GM19324 (cell line): Measurements from ENCODE around the gene RHOJ.
"Not testable (repeated sequence)": the region's sequence is repeated elsewhere in the genome, so short reads cannot be mapped to it uniquely, and the experiment has no call there.

Experiments
- ATAC-seq: cut with Tn5 transposase; IDR thresholded peaks from one replicate; pipeline ENCODE4 v1.9.1; 2021; ENCODE audit warnings: mild to moderate bottlenecking, moderate library complexity; ENCODE audit not compliant: unreplicated experiment, low FRiP score

The RHOJ gene

DNA sequence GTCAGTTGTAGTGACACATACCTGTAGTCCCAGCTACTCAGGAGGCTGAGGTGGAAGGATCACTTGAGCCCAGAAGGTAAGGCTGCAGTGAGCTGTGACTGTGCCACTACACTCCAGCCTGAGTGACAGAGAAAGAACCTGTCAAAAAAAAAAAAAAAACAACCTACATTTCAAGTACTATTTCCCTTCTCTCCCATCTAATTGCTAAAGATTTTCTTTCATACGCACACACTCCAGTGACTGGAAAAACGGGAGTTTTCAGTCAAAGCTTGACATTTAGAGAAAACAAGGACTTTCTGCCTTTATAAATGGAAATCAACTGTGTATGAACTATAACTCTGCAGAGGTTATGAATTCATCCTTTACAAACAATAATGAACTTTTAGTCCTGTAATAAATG lies 88.6 kb downstream of the RHOJ start:
- ATAC-seq = no peak

DNA sequence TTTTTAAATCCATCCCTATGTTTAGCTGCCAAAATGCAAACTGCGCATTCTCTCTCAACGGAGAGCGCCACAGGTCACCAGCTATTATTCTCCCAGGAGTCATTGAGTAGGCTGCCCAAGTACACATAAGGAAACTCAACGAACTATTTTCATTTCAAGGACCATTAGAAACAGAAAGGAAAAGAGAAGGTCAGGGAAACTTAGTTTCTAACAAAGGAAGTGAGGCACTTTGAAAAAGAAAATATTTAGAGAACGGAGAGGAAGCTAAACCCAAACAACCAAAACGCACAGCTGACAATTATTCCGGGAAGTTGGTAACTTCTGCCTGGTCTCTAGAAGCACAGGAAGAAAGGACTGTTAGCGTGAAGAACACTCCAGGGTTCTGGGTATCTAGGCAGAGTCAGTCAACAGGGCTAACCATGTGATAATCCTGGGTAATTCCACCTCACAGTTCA lies 91.0 kb downstream of the RHOJ start:
- peak; percentile 52 for ATAC-seq

DNA sequence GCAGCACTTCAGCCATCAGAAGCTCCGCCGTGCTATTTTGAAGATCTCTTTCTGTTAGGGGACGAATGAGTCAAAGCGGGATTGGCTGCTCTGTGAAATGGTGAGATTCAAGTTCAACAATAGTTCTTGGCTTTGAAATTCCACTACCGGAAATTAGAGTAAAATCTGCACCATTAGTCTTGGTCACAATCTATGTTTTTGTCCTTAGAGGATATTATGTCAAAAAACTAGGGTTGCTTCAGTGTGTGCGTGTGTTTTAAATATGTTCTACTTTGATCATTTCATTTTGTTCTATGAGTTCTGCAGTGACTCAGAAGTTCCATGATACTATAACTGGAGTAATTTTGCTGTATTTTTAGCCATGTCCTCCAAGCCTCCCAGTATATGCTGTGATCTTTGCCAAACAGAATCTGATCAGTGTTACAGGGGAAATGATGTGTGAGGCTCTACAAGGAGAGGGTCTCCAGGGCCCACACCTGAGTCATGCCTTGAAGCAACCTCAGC lies 91.9 kb downstream of the RHOJ start:
- ATAC-seq = no peak

DNA sequence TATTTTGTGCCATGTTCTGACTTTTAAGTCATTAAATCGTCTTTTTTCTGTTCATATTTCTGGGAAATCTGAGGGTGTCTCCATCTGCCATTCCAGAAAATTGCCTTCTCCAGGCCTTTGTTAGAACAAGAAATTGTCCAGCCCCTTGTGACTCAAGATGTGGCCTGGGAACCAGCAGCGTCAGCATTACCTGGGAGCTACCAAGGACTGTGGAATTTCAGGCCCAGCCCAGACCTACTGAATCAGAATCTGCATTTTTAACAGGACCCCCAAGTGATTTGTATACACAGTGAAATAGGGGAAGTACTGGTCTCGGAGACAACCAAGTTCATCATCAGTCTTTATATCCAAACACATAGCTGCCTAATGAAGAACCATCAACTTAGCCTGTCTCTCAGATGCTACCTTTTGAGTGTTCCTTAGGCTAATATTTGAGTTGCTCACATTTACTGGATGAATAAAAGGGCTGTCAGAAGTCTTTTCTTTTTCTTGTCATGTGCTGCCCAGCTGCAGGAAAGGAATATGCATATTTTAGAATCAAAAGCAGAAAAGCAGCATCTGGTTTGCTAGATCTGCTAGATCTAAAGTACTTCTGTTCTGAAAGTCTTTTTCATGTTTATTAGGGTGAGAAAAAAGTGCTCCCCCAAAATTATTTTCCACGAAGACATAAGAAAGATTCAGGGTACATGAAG lies 93.3 kb downstream of the RHOJ start:
- ATAC-seq = no peak

DNA sequence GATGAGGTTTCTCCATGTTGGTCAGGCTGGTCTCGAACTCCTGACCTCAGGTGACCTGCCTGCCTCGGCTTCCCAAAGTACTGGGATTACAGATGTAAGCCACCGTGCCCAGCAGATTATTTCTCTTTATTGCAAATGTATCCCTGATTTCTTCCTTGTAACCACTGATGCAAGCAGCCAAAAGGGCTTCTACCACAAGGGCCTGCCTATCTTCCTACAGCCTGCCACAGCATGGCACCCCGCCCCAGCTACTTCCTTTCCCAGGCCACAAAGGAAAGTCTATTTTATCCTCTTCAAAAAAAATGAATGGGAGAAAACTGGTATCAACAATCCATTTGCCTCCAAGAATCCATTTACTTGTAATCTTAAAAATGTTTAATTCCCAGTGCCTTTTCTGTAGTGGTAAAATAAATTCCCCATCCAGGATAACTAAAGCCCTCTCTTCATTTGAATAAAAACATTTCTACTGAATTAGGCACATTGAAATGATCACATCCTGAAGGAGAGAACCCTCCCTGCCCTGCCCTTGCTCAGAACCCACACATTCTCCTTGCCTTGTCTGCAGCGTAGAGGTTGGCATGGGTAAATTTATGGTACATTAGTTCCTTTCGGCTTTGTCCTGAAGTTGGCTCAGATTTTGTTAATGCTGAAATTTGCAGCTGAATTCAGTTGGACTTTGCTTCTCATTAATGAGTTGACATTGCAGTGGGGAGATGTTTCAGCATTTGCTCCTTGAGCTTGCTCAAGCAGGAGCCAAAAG lies 95.3 kb downstream of the RHOJ start:
- ATAC-seq = no peak

DNA sequence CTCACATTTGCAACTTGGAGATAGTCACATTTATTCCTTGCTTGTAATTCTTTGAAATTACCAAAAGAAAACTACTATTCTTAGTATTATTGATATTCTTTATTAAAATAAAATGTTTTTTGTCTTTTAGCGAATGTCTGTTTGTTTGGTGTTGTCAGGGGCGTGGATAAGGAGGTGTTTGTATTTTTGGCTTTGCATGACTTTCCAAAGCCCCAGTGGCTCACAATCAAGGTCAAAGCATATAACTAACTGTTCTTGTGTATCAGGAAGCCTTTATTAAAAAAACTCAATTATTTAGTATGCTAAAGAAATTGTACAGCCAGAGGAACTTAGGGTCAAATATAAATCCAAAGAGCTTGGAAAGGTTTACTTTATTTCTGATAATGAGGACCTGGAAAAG lies 96.6 kb downstream of the RHOJ start:
- ATAC-seq = no peak

DNA sequence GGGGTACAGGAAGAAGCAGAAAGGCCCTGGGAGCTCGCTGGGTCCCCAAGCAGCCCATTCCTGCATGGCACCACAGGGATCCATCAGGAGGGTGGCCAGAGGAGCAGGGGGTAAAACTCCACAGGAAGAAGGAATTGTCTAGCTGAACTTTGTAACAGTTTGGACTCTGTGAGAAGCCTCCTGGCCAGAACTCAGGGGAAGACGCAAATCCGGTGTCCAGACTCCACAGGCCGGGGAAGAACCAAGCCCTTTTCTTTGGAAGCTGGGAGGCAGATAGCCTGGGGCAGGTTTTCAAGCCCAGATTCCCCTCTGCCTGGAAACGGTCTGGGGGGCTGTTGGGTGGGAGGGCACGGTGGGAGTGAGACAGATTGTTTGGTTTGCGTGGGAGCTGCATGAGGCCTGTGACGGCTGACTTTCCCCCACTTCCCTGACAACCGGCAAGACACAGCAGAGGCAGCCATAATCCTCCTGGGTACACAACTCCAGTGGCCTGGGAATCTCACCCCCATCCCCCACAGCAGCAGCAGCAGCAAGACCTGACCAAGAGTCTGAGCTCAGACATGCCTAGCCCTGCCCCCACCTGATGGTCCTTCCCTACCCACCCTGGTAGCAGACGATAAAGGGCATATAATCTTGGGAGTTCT lies 97.8 kb downstream of the RHOJ start:
- ATAC-seq = no peak

DNA sequence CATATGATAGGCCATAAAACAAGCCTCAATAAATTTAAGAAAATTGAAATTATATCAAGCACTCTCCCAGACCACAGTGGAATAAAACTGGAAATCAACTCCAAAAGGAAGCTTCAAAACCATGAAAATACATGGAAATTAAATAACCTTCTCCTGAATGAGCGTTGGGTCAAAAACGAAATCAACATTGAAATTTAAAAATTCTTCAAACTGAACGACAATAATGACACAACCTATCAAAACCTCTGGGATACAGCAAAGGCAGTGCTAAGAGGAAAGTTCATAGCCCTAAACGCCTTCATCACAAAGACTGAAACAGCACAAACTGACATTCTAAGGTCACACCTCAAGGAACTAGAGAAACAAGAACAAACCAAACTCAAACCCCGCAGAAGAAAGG lies 100.2 kb downstream of the RHOJ start:
- ATAC-seq = not testable (repeated sequence)

DNA sequence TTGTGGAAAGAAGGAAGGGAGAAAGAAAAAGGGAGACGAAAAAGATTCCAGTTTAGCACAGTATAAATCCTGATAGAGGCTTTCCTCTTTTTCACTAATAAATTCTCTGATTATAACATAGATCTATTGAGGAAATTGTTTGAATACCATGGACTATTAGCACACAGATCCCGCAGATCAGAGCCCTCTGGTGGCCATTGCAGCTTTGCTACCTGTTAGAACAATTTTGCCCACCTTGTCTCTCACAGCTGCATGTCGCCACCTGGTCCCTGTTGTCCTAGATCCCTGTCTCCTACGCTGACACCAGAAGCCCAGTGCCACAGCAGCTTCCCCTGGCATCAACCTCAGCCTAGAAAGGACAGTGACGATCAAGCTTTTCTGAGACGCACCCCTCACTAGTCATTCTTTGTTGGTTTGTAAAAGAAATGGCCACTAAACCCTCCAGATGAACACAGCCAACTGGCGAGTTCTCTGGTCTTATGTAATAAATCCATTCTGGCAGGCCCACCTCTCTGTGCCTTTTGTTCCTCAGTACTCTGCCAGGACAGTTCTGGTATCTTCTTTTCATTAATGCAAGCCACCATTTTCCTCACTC lies 104.6 kb downstream of the RHOJ start:
- ATAC-seq = no peak

DNA sequence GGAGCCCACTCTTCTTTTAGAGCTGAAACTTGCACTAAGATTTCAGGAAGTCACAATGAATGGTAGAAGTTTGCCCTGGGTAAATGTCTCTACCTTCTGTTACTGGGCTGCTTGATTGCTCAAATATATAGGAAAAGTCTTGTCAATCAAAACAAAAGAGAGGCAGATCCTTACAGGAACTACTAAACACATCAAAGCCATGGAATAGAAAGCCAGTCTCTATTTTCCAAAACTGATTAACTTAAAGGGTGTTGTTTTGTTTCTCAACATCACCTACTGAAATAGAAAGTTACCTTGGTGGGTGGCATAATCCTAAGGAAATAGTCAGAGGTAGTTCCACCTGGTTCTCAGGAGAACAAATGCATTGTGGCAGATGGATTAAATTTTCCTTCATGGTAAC lies 114.6 kb downstream of the RHOJ start, which contains the start of gene GPHB5:
Gene GPHB5 (minus strand): TSS at position 101 of the 400 bp plus-strand sequence. CDS start 1,086 bp downstream, outside the sequence.
- ATAC-seq = no peak

DNA sequence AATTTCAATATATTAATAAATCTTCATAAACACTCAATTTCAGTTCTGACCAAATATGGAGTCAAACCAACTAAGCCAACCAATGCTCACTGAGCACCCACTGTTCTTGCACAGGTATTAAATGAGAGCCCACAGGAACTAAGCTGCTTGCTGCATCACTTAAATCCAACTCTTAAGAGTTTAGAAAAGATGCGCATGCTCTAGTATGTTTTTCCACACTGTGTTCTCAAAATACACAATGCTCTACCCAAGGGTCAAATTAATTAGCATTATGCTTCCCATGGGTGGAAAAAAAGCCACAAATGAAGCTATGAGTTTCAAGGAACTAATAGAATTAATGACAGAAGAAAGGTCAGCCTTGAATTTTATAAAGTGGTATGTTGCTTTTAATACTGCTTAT lies 118.2 kb downstream of the RHOJ start:
- no peak for ATAC-seq

DNA sequence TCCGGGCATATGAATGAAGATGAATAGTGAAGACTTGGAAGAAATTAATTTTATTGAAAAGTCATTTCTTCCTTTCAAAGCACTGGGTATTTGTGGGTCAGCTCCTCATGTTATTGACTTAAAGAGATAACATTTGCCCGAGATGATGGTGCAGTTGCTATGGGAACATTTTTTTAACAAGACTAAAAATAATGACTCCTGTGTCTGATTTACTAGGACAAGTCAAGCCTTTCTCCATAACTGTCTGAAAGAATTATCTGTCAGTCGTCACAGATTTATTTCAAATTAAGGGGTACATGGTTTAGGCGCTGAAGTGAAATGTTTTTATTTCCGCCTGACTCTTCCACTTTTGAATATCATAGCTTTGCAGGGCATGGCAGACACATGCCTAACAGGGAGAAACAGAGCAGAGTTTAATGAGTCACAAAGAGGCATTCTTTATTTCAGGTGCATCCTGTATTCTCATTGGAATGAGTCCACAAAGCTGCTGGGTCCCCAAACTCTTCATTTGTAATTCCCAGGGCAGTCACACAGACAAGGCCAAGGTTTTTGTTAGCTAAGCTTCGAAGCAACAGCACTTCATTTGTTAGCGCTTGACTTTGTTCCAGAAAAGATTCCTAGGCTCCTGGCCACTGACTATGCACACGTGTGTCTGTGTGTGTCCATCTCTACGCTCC lies 118.8 kb downstream of the RHOJ start:
- no peak for ATAC-seq

DNA sequence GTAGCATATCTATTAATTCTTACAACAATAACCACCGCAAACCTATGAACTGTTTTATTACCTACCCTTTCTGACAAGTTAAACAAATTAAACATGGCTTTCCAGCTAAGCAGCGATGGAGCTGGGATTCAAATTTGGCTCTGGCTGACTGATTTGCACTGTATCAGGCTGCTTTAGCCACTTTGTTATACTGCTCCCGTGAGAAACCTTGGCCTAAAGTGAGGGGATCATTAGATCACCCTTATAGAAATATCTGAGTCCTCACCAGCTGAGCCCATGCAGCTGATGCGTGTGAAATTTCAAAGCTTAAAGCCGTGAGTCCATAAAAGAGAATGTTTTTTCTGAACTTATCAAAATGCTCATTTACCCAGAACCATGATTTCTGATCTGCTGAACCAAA lies 122.6 kb downstream of the RHOJ start:
- ATAC-seq = no peak

DNA sequence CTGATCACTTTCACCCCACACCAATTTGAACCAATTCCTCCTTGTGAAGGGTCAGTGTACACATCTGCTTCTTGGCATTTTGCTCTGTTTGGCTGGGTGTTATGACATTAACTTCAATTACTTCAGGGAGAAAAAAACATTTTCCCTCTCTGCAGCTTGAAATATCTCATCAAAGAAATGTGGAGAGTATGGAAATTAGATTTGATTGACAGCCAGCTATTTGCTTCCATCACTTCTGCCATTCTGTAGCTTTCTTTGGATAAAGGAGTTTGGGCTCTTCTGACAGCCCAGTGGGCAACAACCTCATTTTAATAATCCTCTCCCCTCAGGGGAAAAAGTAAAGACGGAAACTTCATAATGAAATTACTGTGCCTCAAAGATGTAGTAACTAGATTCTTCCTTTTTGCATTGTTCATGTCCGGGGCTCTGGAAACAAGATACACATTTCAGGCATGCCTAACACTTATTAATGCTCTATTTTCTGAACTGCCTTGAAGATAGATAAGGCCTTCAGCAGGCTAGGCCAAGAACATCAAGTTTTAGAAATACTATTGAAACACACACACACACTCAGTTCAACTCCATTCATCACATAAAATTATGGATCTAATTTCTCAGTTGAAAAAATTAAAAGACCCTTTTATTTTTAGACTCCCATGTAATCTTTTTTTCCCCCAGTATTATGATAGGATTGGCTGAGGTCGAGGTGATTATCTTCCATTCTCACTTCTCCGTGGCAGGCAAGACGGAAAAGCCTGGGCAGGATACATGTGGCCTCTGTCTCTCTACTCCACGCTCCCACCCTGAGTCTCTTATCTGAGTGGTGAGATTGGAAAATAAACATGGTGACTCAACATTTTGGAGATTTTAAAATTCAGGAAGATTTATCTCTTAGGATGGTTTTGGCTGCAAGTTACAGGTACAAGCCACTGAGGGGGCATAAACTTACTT lies 124.8 kb downstream of the RHOJ start:
- ATAC-seq = no peak

DNA sequence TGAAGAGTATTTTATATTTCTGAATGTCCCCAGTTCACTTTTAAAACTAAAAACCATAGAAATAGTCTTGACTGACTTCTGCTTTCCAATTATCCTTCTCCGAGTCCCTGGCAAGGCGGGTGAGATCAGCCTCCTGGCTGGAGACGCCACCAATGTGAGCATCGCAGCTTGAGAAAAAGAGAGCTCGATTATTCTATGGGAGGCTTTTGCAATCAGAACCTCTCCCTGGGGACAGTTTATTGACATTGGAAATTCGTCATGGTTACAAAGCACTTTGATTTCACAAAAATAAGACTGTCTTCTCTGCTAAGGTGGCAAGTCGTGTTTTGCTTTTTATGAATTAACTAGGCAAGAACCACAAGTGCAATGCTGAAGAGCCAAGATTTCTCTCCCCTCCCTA lies 138.1 kb downstream of the RHOJ start:
- ATAC-seq = no peak
